CD4-positive, CD25-positive, alpha-beta regulatory T cell (primary cell): ENCODE results near the gene QPRT. TPM values are rescaled to one million over a fixed set of nuclear protein-coding genes. Genes with fewer than 3 reads are reported as not detected.

Experiments used
- ATAC-seq, 2 donors: fragments of 150-1000 bp; cut with Tn5 transposase; one replicate each; pipeline ENCODE4 v1.10.0; 2021; ENCODE audit warnings: low read depth in 2 of 2, moderate number of reproducible peaks in 2 of 2, moderate library complexity in 1 of 2
- DNase-seq, 3 donors: peaks; one replicate each; pipeline versions ENCODE4 v3.0.0 to v3.0.0-alpha.2; 2012 to 2022; ENCODE audit warnings: mixed read lengths in 1 of 3
- H3K27ac ChIP-seq: one replicate; pipeline ENCODE4 v1.7.0; 2013; ENCODE audit warnings: mild to moderate bottlenecking, low read length; ENCODE audit not compliant: insufficient read depth, poor library complexity, severe bottlenecking
- H3K27me3 ChIP-seq: one replicate; pipeline ENCODE4 v1.7.0; 2013; ENCODE audit warnings: low read length; ENCODE audit not compliant: control insufficient read depth, insufficient read depth
- H3K36me3 ChIP-seq: one replicate; pipeline ENCODE4 v1.7.0; 2013; ENCODE audit warnings: mild to moderate bottlenecking, low read length, moderate library complexity; ENCODE audit not compliant: control insufficient read depth, insufficient read depth
- H3K4me1 ChIP-seq: 2 replicates; pipeline ENCODE4 v1.7.0; 2013; ENCODE audit warnings: mild to moderate bottlenecking, low read length; ENCODE audit not compliant: insufficient read depth, control insufficient read depth, poor library complexity, severe bottlenecking
- H3K4me3 ChIP-seq: one replicate; pipeline ENCODE4 v1.7.0; 2013; ENCODE audit warnings: low read depth, mild to moderate bottlenecking, low read length, moderate library complexity
- H3K9me3 ChIP-seq, 2 experiments: 1 replicate in 1 of 2; 2 replicates in 1 of 2; pipeline ENCODE4 v1.7.0; 2013; ENCODE audit warnings: low read length in 2 of 2, mild to moderate bottlenecking in 1 of 2, moderate library complexity in 1 of 2; ENCODE audit not compliant: control insufficient read depth in 2 of 2
- H3K27ac Mint-ChIP-seq, 3 donors: one replicate each; pipeline ENCODE4 v1.8.0; 2020 to 2022; ENCODE audit warnings: mild to moderate bottlenecking in 3 of 3, mixed read lengths in 3 of 3, moderate library complexity in 2 of 3
- H3K27me3 Mint-ChIP-seq: one replicate; pipeline ENCODE4 v1.8.0; 2022; ENCODE audit warnings: mild to moderate bottlenecking, mixed read lengths
- H3K36me3 Mint-ChIP-seq: one replicate; pipeline ENCODE4 v1.8.0; 2020; ENCODE audit warnings: mixed read lengths
- H3K4me1 Mint-ChIP-seq, 4 donors: one replicate each; pipeline ENCODE4 v1.8.0; 2020 to 2022; ENCODE audit warnings: mixed read lengths in 4 of 4, mild to moderate bottlenecking in 1 of 4
- H3K4me3 Mint-ChIP-seq, 4 donors: one replicate each; pipeline ENCODE4 v1.8.0; 2020 to 2022; ENCODE audit warnings: mild to moderate bottlenecking in 4 of 4, mixed read lengths in 4 of 4, moderate library complexity in 3 of 4
- H3K9me3 Mint-ChIP-seq, 7 donors: one replicate each; pipeline ENCODE4 v1.8.0; 2020 to 2022; ENCODE audit warnings: mixed read lengths in 7 of 7, mild to moderate bottlenecking in 3 of 7, moderate library complexity in 2 of 7
- polyA plus RNA-seq, 4 donors: library from polyadenylated mRNA; unstranded; fragments of 300-500 nt; fragmentation: Illumina TruSeq; gene quantifications; one replicate each; pipeline ENCODE4 v1.2.3, GENCODE V29; 2021
- total RNA-seq: library from RNA; stranded (reverse); gene quantifications from one replicate; pipeline ENCODE4 v1.2.3, GENCODE V29; 2022

Gene QPRT
- total and polyA plus RNA-seq, 5 donors from 2014 or later = 0.53 to 2.4 (median 0.72) TPM

DNA sequence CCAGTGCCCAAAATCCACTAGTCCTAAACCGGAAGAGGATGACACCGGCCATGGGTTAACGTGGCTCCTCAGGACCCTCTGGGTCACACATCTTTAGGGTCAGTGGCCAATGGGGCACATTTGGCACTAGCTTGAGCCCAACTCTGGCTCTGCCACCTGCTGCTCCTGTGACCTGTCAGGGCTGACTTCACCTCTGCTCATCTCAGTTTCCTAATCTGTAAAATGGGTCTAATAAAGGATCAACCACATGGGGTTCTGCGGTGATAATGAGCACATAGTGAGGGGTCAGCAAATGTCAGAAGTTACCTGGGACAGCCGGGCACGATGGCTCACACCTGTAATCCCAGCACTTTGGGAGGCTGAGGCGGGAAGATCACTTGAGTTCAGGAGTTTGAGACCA lies 18.4 kb downstream of the QPRT start:
- Mint-ChIP-seq H3K4me3 (no peak overlapping the region), H3K27me3 (peaks cover 4% of the 10 kb centered on the region), H3K4me1 (peaks cover 2 to 30% (median 19%) of the 10 kb centered on the region in 4 donors), H3K27ac (peak overlapping the region in 1 of 3 donors; percentile 11), H3K9me3 (peaks cover 0 to 2% (median 0%) of the 10 kb centered on the region in 7 donors), H3K36me3 (no peaks in the 10 kb centered on the region)
- no peaks in the 10 kb centered on the region for H3K27me3 ChIP-seq
- no peak overlapping the region for H3K27ac ChIP-seq
- ATAC-seq = no peak
- no peak for DNase-seq
- H3K36me3 ChIP-seq = no peaks in the 10 kb centered on the region
- H3K9me3 ChIP-seq = no peaks in the 10 kb centered on the region
- no peak overlapping the region for H3K4me3 ChIP-seq
- H3K4me1 ChIP-seq = peaks cover 19% of the 10 kb centered on the region

DNA sequence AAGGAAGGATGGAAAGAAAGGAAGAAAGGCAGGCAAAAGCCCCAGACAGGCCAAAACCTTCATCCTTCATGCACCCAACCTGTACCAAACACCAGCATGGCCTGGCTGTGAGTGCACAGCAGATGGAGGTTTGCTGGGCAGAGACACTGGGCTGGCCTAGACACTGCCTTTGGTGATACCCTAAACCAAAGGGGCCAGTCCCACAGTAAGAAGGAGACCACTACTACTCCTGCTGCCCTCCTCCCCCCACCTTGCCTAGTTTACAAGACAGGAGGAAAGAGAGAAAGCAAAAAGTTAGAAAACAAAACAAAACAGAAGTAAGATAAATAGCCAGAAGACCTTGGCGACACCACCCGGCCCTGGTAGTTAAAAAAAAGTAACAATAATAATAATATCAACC lies 19.1 kb downstream of the QPRT start:
- Mint-ChIP-seq H3K4me1 (peaks cover 5 to 33% (median 24%) of the 10 kb centered on the region in 4 donors), H3K9me3 (peaks cover 0 to 2% (median 0%) of the 10 kb centered on the region in 7 donors), H3K27me3 (peaks cover 4% of the 10 kb centered on the region), H3K27ac (no peak overlapping the region), H3K4me3 (no peak overlapping the region), H3K36me3 (no peaks in the 10 kb centered on the region)
- Histone ChIP-seq H3K27me3 (no peaks in the 10 kb centered on the region), H3K9me3 (no peaks in the 10 kb centered on the region), H3K36me3 (no peaks in the 10 kb centered on the region), H3K27ac (no peak overlapping the region), H3K4me1 (peaks cover 26% of the 10 kb centered on the region), H3K4me3 (no peak overlapping the region)
- no peak for DNase-seq
- no peak for ATAC-seq

DNA sequence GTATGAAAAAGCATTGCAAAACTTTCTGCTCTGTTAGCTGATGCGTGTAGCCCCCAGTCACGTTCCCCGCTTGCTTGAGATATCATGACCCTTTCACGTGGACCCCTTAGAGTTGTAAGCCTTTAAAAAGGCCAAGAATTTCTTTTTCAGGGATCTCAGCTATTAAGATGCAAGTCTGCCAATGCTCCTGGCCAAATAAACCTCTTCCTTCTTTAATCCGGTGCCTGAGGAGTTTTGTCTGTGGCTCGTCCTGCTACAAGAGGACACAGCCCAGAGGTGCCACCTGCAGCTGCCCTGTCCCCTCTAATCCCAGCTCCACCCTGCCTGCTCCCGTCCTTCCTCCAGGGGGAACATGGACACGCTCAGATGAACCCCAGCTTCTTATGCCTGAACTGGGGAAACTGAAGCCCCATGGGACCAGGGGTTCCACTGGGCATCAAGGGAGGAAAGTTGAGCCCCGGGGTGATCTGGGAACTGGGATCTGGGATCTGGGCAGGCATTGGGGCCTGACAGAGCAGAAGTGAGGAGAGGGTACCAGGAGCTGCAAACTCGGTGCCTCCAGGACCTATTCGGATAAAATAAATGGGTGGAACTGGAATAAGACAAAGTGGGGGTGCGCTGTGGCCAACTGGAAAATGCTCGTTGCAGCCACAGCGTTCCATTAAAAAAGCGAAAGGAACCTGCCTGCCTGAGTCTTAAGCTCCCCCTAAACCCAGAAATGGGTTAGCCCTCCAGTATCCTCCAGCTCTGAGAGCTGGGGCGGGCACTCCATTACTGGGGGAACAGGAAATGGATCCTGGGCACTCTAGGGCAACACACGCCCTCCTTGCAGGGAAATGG lies 19.7 kb downstream of the QPRT start:
- Mint-ChIP-seq H3K4me3 (peak overlapping the region in 1 of 4 donors; percentile 85), H3K36me3 (no peaks in the 10 kb centered on the region)

DNA sequence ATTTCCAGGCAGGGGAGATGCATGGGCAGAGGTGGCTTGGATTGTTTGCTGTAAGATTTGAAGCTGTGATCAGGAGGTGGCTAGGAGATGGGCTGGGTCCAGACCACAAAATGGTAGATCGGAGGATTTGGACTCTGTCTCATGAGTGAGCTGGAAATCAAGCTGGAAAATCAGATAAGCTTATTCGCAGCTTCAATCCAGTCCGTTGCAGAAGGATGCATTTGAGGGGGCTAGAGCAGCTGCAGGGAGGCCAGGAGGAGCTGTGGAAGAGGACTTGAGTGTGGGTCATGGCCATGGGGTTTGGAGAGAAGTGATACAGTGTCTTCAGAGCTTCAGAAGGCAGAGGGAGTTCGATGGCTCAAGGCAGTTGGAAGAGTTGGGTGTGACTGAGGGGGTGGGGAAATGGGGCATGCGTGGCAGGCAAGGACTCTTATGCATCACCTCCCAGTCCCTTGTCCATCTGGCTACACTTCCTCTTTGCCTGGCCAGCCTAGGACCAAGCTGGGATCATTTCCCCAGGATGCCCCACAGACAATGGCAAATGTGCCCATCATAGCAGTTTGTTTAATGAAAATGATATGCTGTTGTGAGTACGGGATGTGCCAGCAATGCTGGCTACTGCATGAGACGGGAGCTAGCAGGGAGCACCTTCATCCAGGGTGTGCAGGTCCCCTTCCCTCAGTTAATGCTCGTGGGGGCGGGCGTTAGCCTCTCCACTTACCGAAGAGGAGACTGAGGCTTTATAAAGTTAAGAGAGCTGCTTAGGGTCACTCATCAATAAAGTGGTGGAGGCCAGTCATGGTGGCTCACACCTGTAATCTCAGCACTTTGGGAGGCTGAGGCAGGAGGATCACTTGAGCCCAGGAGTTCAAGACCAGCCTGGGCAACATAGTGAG lies 20.6 kb downstream of the QPRT start:
- no peak for ATAC-seq
- Mint-ChIP-seq H3K4me3 (peak overlapping the region in 2 of 4 donors; percentile 15 to 85), H3K36me3 (no peaks in the 10 kb centered on the region), H3K27ac (peak overlapping the region in 2 of 3 donors; percentile 67 to 71), H3K9me3 (peaks cover 0 to 2% (median 0%) of the 10 kb centered on the region in 7 donors), H3K27me3 (peaks cover 4% of the 10 kb centered on the region), H3K4me1 (peaks cover 5 to 35% (median 25%) of the 10 kb centered on the region in 4 donors)
- no peaks in the 10 kb centered on the region for H3K9me3 ChIP-seq
- no peaks in the 10 kb centered on the region for H3K36me3 ChIP-seq
- H3K4me3 ChIP-seq = no peak overlapping the region
- H3K27ac ChIP-seq = no peak overlapping the region
- H3K4me1 ChIP-seq = peaks cover 31% of the 10 kb centered on the region
- no peak for DNase-seq
- H3K27me3 ChIP-seq = no peaks in the 10 kb centered on the region

More for the DNA sequence above, 19.7 kb downstream of the QPRT start:
- peaks cover 5 to 35% (median 25%) of the 10 kb centered on the region in 4 donors for H3K4me1 Mint-ChIP-seq
- no peak overlapping the region for H3K27ac ChIP-seq
- peak overlapping the region in 1 of 3 donors; percentile 67 for H3K27ac Mint-ChIP-seq
- no peak overlapping the region for H3K4me3 ChIP-seq
- no peaks in the 10 kb centered on the region for H3K36me3 ChIP-seq
- no peaks in the 10 kb centered on the region for H3K9me3 ChIP-seq
- H3K27me3 Mint-ChIP-seq = peaks cover 4% of the 10 kb centered on the region
- H3K9me3 Mint-ChIP-seq = peaks cover 0 to 2% (median 0%) of the 10 kb centered on the region in 7 donors
- DNase-seq (no peak), ATAC-seq (no peak)
- peaks cover 31% of the 10 kb centered on the region for H3K4me1 ChIP-seq
- no peaks in the 10 kb centered on the region for H3K27me3 ChIP-seq

DNA sequence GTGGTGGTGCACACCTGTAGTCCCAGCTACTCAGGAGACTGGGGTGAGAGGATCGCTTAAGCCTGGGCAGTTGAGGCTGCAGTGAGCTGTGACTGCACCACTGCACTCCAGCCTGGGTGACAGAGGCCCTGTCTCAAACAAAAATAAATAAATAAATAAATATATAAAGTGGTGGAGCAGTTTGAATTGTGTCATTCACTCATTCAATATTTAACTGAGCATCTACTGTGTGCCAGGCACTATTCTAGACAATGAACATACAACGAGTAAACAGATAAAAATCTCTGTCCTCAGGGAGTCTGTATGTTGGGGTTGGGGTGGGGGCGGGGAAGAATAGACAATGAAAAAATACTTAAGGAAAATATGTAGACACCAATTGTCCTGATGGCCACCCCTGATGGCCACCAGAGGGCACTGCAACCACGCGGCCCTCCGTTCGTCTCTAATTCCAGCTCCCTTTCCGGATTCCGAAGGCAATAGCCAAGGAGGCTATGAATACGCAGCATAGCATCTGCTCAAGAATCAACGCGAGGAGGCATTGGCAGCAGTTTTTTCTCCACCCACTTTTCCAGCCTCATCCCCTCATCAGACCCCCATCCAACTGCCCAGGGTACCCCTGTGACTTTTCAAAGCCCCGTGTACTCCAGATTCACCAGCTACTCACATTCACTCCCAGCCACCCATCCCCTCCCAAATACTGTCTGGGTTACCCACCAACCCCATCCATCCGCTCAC lies 21.4 kb downstream of the QPRT start:
- Histone ChIP-seq H3K36me3 (no peaks in the 10 kb centered on the region), H3K4me1 (peaks cover 31% of the 10 kb centered on the region), H3K4me3 (peak overlapping the region; percentile 46), H3K27ac (peak overlapping the region; percentile 86), H3K9me3 (no peaks in the 10 kb centered on the region), H3K27me3 (no peaks in the 10 kb centered on the region)
- Mint-ChIP-seq H3K27ac (peak overlapping the region; percentile 97 to 98 (median 97)), H3K9me3 (peaks cover 0 to 2% (median 0%) of the 10 kb centered on the region in 7 donors), H3K36me3 (no peaks in the 10 kb centered on the region), H3K4me1 (peaks cover 5 to 38% (median 25%) of the 10 kb centered on the region in 4 donors), H3K27me3 (peaks cover 4% of the 10 kb centered on the region), H3K4me3 (peak overlapping the region; percentile 57 to 92 (median 86))
- DNase-seq (peak; percentile 67 to 82 (median 78)), ATAC-seq (peak; percentile 41 to 44)

DNA sequence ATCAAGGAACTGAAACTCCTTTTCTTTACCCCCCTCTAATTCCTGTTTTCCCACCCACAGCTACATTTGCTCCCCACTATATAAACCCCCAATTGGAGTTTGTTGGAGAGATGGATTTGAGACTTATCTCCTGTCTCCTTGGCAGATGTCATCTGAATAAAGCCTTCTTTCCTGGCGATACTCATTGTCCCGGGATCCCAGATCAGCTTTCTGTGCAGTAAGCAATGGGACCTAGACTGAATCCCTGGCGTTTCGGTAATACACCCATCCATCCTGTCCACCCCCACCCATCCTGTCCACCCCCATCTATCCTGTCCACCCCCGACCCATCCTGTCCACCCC lies 22.2 kb downstream of the QPRT start:
- DNase-seq (no peak), ATAC-seq (no peak)
- Mint-ChIP-seq H3K4me1 (peaks cover 5 to 38% (median 25%) of the 10 kb centered on the region in 4 donors), H3K27ac (peak overlapping the region; percentile 97 to 98 (median 98)), H3K4me3 (peak overlapping the region in 2 of 4 donors; percentile 26 to 68), H3K9me3 (peaks cover 0 to 2% (median 0%) of the 10 kb centered on the region in 7 donors), H3K36me3 (no peaks in the 10 kb centered on the region), H3K27me3 (peaks cover 3% of the 10 kb centered on the region)
- Histone ChIP-seq H3K27me3 (no peaks in the 10 kb centered on the region), H3K9me3 (no peaks in the 10 kb centered on the region), H3K27ac (peak overlapping the region; percentile 86), H3K36me3 (no peaks in the 10 kb centered on the region), H3K4me1 (peaks cover 31% of the 10 kb centered on the region), H3K4me3 (no peak overlapping the region)

DNA sequence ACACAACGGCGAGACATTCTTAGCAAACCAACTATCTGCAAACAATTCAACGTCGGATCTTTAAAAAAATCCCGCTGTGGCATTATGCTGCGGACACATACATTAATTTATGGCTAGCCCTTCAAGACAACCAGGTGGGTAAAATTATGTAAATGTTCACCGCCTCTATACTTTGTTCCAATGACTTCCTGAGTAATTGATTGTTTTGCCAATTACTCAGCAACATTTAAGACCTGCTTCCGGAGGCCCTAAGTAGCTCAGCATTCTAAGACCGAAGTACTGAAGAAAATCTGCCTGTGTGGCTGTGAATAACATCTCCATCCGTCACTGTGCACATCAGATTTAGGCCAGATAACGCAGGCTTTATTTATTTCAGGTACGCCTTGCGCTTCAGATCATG lies 23.3 kb downstream of the QPRT start:
- ATAC-seq = peak; percentile 53 to 76
- peak; percentile 22 to 82 (median 59) for DNase-seq
- H3K9me3 Mint-ChIP-seq = peaks cover 0 to 2% (median 0%) of the 10 kb centered on the region in 7 donors
- peaks cover 5 to 38% (median 25%) of the 10 kb centered on the region in 4 donors for H3K4me1 Mint-ChIP-seq
- peak overlapping the region; percentile 64 for H3K4me3 ChIP-seq
- H3K4me1 ChIP-seq = peaks cover 31% of the 10 kb centered on the region
- H3K27me3 ChIP-seq = no peaks in the 10 kb centered on the region
- no peaks in the 10 kb centered on the region for H3K36me3 Mint-ChIP-seq
- peak overlapping the region; percentile 11 to 85 (median 73) for H3K4me3 Mint-ChIP-seq
- H3K9me3 ChIP-seq = no peaks in the 10 kb centered on the region
- H3K27ac ChIP-seq = peak overlapping the region; percentile 86
- H3K27me3 Mint-ChIP-seq = no peaks in the 10 kb centered on the region
- H3K27ac Mint-ChIP-seq = peak overlapping the region; percentile 96 to 98 (median 98)
- H3K36me3 ChIP-seq = no peaks in the 10 kb centered on the region
